ENCODE measurements around the gene ATP2B2.

ATP2B2 gene

GRCh38 chr3:10398341-10398740 is 107.0 kb downstream of the ATP2B2 start:
- H3K4me3 ChIP-seq (ENCODE audit: low read length): no peak overlapping the region
- no peak overlapping the region for H3K9ac ChIP-seq (ENCODE audit: low read depth, low read length)
- H3K4me1 ChIP-seq (ENCODE audit: insufficient read depth, low read length): peaks cover 15% of the 10 kb centered on the region
- no peaks in the 10 kb centered on the region for H3K9me3 ChIP-seq (ENCODE audit: insufficient read depth, low read depth, low read length)
- H3K27me3 ChIP-seq (ENCODE audit: insufficient read depth, low read length): no peaks in the 10 kb centered on the region
- no peaks in the 10 kb centered on the region for H3K36me3 ChIP-seq (ENCODE audit: insufficient read depth, low read depth, low read length)
- H3K27ac ChIP-seq (ENCODE audit: low read length): no peak overlapping the region

- H3K9me3 ChIP-seq (ENCODE audit: insufficient read depth, low read depth, low read length): no peaks in the 10 kb centered on the region
- peaks cover 15% of the 10 kb centered on the region for H3K4me1 ChIP-seq (ENCODE audit: insufficient read depth, low read length)
- H3K36me3 ChIP-seq (ENCODE audit: insufficient read depth, low read depth, low read length): no peaks in the 10 kb centered on the region
- no peaks in the 10 kb centered on the region for H3K27me3 ChIP-seq (ENCODE audit: insufficient read depth, low read length)
- H3K27ac ChIP-seq (ENCODE audit: low read length): no peak overlapping the region
- H3K4me3 ChIP-seq (ENCODE audit: low read length): no peak overlapping the region
- no peak overlapping the region for H3K9ac ChIP-seq (ENCODE audit: low read depth, low read length)
Measured at GRCh38 chr3:10397879-10398278, 107.5 kb downstream of the ATP2B2 start.

- no peaks in the 10 kb centered on the region for H3K9me3 ChIP-seq (ENCODE audit: insufficient read depth, low read depth, low read length)
- H3K27ac ChIP-seq (ENCODE audit: low read length): no peak overlapping the region
- no peaks in the 10 kb centered on the region for H3K27me3 ChIP-seq (ENCODE audit: insufficient read depth, low read length)
- peaks cover 15% of the 10 kb centered on the region for H3K4me1 ChIP-seq (ENCODE audit: insufficient read depth, low read length)
- H3K9ac ChIP-seq (ENCODE audit: low read depth, low read length): no peak overlapping the region
- no peaks in the 10 kb centered on the region for H3K36me3 ChIP-seq (ENCODE audit: insufficient read depth, low read depth, low read length)
- H3K4me3 ChIP-seq (ENCODE audit: low read length): no peak overlapping the region
Measured at GRCh38 chr3:10396931-10397330, 108.5 kb downstream of the ATP2B2 start.

GRCh38 chr3:10396083-10396482 is 109.3 kb downstream of the ATP2B2 start:
- Histone ChIP-seq H3K27ac (ENCODE audit: low read length) (no peak overlapping the region), H3K4me1 (ENCODE audit: insufficient read depth, low read length) (peaks cover 15% of the 10 kb centered on the region), H3K36me3 (ENCODE audit: insufficient read depth, low read depth, low read length) (no peaks in the 10 kb centered on the region), H3K9me3 (ENCODE audit: insufficient read depth, low read depth, low read length) (no peaks in the 10 kb centered on the region), H3K4me3 (ENCODE audit: low read length) (no peak overlapping the region), H3K9ac (ENCODE audit: low read depth, low read length) (no peak overlapping the region), H3K27me3 (ENCODE audit: insufficient read depth, low read length) (no peaks in the 10 kb centered on the region)

- H3K9me3 ChIP-seq (ENCODE audit: insufficient read depth, low read depth, low read length): no peaks in the 10 kb centered on the region
- H3K27me3 ChIP-seq (ENCODE audit: insufficient read depth, low read length): no peaks in the 10 kb centered on the region
- no peaks in the 10 kb centered on the region for H3K36me3 ChIP-seq (ENCODE audit: insufficient read depth, low read depth, low read length)
- H3K27ac ChIP-seq (ENCODE audit: low read length): no peak overlapping the region
- 0 out of 2 replicates have a peak overlapping the region, but pooled peaks have one; percentile 6 for H3K9ac ChIP-seq (ENCODE audit: low read depth, low read length)
- H3K4me1 ChIP-seq (ENCODE audit: insufficient read depth, low read length): peaks cover 15% of the 10 kb centered on the region
- no peak overlapping the region for H3K4me3 ChIP-seq (ENCODE audit: low read length)
Measured at GRCh38 chr3:10395671-10396070, 109.7 kb downstream of the ATP2B2 start.

GRCh38 chr3:10395196-10395595 is 110.2 kb downstream of the ATP2B2 start:
- H3K27ac ChIP-seq (ENCODE audit: low read length): no peak overlapping the region
- H3K4me3 ChIP-seq (ENCODE audit: low read length): no peak overlapping the region
- H3K9ac ChIP-seq (ENCODE audit: low read depth, low read length): 0 out of 2 replicates have a peak overlapping the region, but pooled peaks have one; percentile 6
- no peaks in the 10 kb centered on the region for H3K27me3 ChIP-seq (ENCODE audit: insufficient read depth, low read length)
- H3K36me3 ChIP-seq (ENCODE audit: insufficient read depth, low read depth, low read length): no peaks in the 10 kb centered on the region
- peaks cover 15% of the 10 kb centered on the region for H3K4me1 ChIP-seq (ENCODE audit: insufficient read depth, low read length)
- no peaks in the 10 kb centered on the region for H3K9me3 ChIP-seq (ENCODE audit: insufficient read depth, low read depth, low read length)

GRCh38 chr3:10394491-10395025 is 110.8 kb downstream of the ATP2B2 start:
- peaks cover 15% of the 10 kb centered on the region for H3K4me1 ChIP-seq (ENCODE audit: insufficient read depth, low read length)
- H3K36me3 ChIP-seq (ENCODE audit: insufficient read depth, low read depth, low read length): no peaks in the 10 kb centered on the region
- H3K27ac ChIP-seq (ENCODE audit: low read length): no peak overlapping the region
- H3K4me3 ChIP-seq (ENCODE audit: low read length): no peak overlapping the region
- no peak overlapping the region for H3K9ac ChIP-seq (ENCODE audit: low read depth, low read length)
- no peaks in the 10 kb centered on the region for H3K27me3 ChIP-seq (ENCODE audit: insufficient read depth, low read length)
- H3K9me3 ChIP-seq (ENCODE audit: insufficient read depth, low read depth, low read length): no peaks in the 10 kb centered on the region

GRCh38 chr3:10393514-10393913 is 111.9 kb downstream of the ATP2B2 start:
- no peak overlapping the region for H3K9ac ChIP-seq (ENCODE audit: low read depth, low read length)
- H3K4me3 ChIP-seq (ENCODE audit: low read length): no peak overlapping the region
- H3K36me3 ChIP-seq (ENCODE audit: insufficient read depth, low read depth, low read length): no peaks in the 10 kb centered on the region

GRCh38 chr3:10392906-10393461 is 112.4 kb downstream of the ATP2B2 start:
- H3K4me3 ChIP-seq (ENCODE audit: low read length): no peak overlapping the region
- no peak overlapping the region for H3K9ac ChIP-seq (ENCODE audit: low read depth, low read length)
- peaks cover 15% of the 10 kb centered on the region for H3K4me1 ChIP-seq (ENCODE audit: insufficient read depth, low read length)
- H3K27ac ChIP-seq (ENCODE audit: low read length): no peak overlapping the region
- H3K9me3 ChIP-seq (ENCODE audit: insufficient read depth, low read depth, low read length): no peaks in the 10 kb centered on the region
- no peaks in the 10 kb centered on the region for H3K27me3 ChIP-seq (ENCODE audit: insufficient read depth, low read length)
- H3K36me3 ChIP-seq (ENCODE audit: insufficient read depth, low read depth, low read length): no peaks in the 10 kb centered on the region

More at GRCh38 chr3:10393514-10393913, 111.9 kb downstream of the ATP2B2 start:
- Histone ChIP-seq H3K27me3 (ENCODE audit: insufficient read depth, low read length) (no peaks in the 10 kb centered on the region), H3K9me3 (ENCODE audit: insufficient read depth, low read depth, low read length) (no peaks in the 10 kb centered on the region), H3K4me1 (ENCODE audit: insufficient read depth, low read length) (peaks cover 15% of the 10 kb centered on the region), H3K27ac (ENCODE audit: low read length) (no peak overlapping the region)

- Histone ChIP-seq H3K9ac (ENCODE audit: low read depth, low read length) (no peak overlapping the region), H3K9me3 (ENCODE audit: insufficient read depth, low read depth, low read length) (no peaks in the 10 kb centered on the region), H3K27ac (ENCODE audit: low read length) (no peak overlapping the region), H3K4me1 (ENCODE audit: insufficient read depth, low read length) (peaks cover 15% of the 10 kb centered on the region), H3K36me3 (ENCODE audit: insufficient read depth, low read depth, low read length) (no peaks in the 10 kb centered on the region), H3K27me3 (ENCODE audit: insufficient read depth, low read length) (no peaks in the 10 kb centered on the region), H3K4me3 (ENCODE audit: low read length) (no peak overlapping the region)
Measured at GRCh38 chr3:10392244-10392643, 113.1 kb downstream of the ATP2B2 start.

GRCh38 chr3:10391391-10391790 is 114.0 kb downstream of the ATP2B2 start:
- Histone ChIP-seq H3K4me1 (ENCODE audit: insufficient read depth, low read length) (peaks cover 15% of the 10 kb centered on the region), H3K4me3 (ENCODE audit: low read length) (no peak overlapping the region), H3K9me3 (ENCODE audit: insufficient read depth, low read depth, low read length) (no peaks in the 10 kb centered on the region), H3K36me3 (ENCODE audit: insufficient read depth, low read depth, low read length) (no peaks in the 10 kb centered on the region), H3K27me3 (ENCODE audit: insufficient read depth, low read length) (no peaks in the 10 kb centered on the region), H3K27ac (ENCODE audit: low read length) (no peak overlapping the region), H3K9ac (ENCODE audit: low read depth, low read length) (no peak overlapping the region)

GRCh38 chr3:10390641-10391373 is 114.6 kb downstream of the ATP2B2 start:
- no peak overlapping the region for H3K27ac ChIP-seq (ENCODE audit: low read length)
- no peaks in the 10 kb centered on the region for H3K9me3 ChIP-seq (ENCODE audit: insufficient read depth, low read depth, low read length)
- H3K4me3 ChIP-seq (ENCODE audit: low read length): no peak overlapping the region
- H3K36me3 ChIP-seq (ENCODE audit: insufficient read depth, low read depth, low read length): no peaks in the 10 kb centered on the region
- peaks cover 12% of the 10 kb centered on the region for H3K4me1 ChIP-seq (ENCODE audit: insufficient read depth, low read length)
- no peaks in the 10 kb centered on the region for H3K27me3 ChIP-seq (ENCODE audit: insufficient read depth, low read length)
- no peak overlapping the region for H3K9ac ChIP-seq (ENCODE audit: low read depth, low read length)
